Hematopoietic multipotent progenitor cell treated with erythropoietin and hydrocortisone succinate and interleukin-3 and kit ligand, for 8 days (in vitro differentiated cells): ENCODE results near the gene ABCG8.
"Not testable (repeated sequence)": the region's sequence is repeated elsewhere in the genome, so short reads cannot be mapped to it uniquely, and the experiment has no call there.

ENCODE experiments used
- DNase-seq: peaks from one replicate; pipeline ENCODE4 v3.0.0-alpha.2; 2015

Gene ABCG8

GRCh38 chr2:43874776-43875451 lies 36.1 kb downstream of the ABCG8 start:
- no peak for DNase-seq

GRCh38 chr2:43877782-43878464 lies 39.2 kb downstream of the ABCG8 start:
- peak; percentile 69 for DNase-seq

- no peak for DNase-seq
Measured at GRCh38 chr2:43879261-43879660, 40.5 kb downstream of the ABCG8 start.

GRCh38 chr2:43880471-43880870 lies 41.7 kb downstream of the ABCG8 start:
- DNase-seq = no peak

- no peak for DNase-seq
Measured at GRCh38 chr2:43880952-43881351, 42.2 kb downstream of the ABCG8 start.

GRCh38 chr2:43882312-43882711 lies 43.5 kb downstream of the ABCG8 start:
- DNase-seq = no peak

- no peak for DNase-seq
Measured at GRCh38 chr2:43884689-43885088, 45.9 kb downstream of the ABCG8 start.

GRCh38 chr2:43885132-43885632 lies 46.4 kb downstream of the ABCG8 start:
- no peak for DNase-seq

- no peak for DNase-seq
Measured at GRCh38 chr2:43887176-43887575, 48.4 kb downstream of the ABCG8 start.

- no peak for DNase-seq
Measured at GRCh38 chr2:43889416-43889815, 50.6 kb downstream of the ABCG8 start.

GRCh38 chr2:43890855-43891254 lies 52.1 kb downstream of the ABCG8 start:
- no peak for DNase-seq

- peak; percentile 92 for DNase-seq
Measured at GRCh38 chr2:43894743-43895142, 56.0 kb downstream of the ABCG8 start.

- DNase-seq = no peak
Measured at GRCh38 chr2:43896906-43897305, 58.1 kb downstream of the ABCG8 start.

- DNase-seq = no peak
Measured at GRCh38 chr2:43897492-43897891, 58.7 kb downstream of the ABCG8 start.

- peak; percentile 44 for DNase-seq
Measured at GRCh38 chr2:43898134-43898837, 59.5 kb downstream of the ABCG8 start.

- no peak for DNase-seq
Measured at GRCh38 chr2:43898838-43899346, 60.1 kb downstream of the ABCG8 start.

GRCh38 chr2:43899589-43899988 lies 60.8 kb downstream of the ABCG8 start:
- DNase-seq = no peak

GRCh38 chr2:43905371-43905803 lies 66.6 kb downstream of the ABCG8 start:
- no peak for DNase-seq

GRCh38 chr2:43905871-43906270 lies 67.1 kb downstream of the ABCG8 start:
- no peak for DNase-seq

- no peak for DNase-seq
Measured at GRCh38 chr2:43906448-43907109, 67.8 kb downstream of the ABCG8 start.

GRCh38 chr2:43911136-43911790 lies 72.5 kb downstream of the ABCG8 start:
- DNase-seq = not testable (repeated sequence)

GRCh38 chr2:43924463-43924862 lies 85.7 kb downstream of the ABCG8 start:
- DNase-seq = no peak
